Central memory CD4-positive, alpha-beta T cell (primary cell): Measurements from ENCODE around the gene LRG1.

Experiments used
- DNase-seq: peaks from one replicate; pipeline ENCODE4 v3.0.0; 2022

LRG1 gene

DNA sequence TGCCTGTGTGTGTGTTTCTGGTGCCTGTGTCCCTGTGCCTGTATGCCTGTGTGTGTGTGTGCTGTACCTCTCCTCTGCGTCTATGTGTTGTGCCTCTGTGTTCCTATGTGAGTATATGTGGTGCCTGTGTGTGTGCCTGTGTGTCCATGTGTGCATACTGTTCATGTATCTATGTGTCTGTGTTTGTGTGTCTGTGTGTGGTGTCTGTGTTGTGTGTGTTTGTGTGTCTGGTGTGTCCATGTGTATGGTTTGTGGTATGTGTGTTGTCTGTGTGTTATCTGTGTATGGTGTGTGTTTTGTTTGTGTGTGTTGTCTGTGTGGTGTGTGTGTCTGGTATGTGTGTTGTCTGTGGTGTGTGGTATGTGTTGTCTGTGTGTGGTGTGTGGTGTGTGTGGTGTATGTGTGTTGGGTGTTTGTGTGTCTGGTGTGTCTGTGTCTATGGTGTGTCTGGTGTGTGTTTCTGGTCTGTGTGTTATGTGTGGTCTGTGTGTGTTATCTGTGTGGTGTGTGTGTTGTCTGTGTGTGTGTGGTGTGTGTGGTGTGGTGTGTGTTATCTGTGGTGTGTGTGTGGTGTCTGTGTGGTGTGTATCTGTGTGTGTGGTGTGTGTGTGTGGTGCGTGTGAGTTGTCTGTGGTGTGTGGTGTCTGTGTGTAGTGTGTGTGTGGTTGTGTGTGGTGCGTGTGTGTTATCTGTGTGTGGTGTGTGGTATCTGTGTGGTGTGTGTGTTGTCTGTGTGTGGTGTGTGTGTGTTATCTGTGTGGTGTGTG, 47.3 kb downstream of the LRG1 start:
- no peak for DNase-seq

GRCh38 chr19:4491446-4491845, 48.4 kb downstream of the LRG1 start:
- DNase-seq, result no peak

DNA sequence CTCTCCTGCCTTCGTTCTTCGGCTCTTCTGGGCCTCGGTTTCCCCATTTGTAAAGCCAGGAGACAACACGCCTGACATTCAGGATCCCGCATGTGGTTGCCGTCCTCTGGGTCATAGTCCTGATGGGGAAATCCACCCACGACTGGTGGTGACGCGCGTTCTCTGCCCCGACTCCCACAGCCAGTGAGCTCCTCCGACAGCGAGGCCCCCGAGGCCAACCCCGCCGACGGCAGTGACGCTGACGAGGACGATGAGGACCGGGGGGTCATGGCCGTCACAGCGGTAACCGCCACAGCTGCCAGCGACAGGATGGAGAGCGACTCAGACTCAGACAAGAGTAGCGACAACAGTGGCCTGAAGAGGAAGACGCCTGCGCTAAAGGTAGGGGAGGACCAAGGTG, 51.3 kb downstream of the LRG1 start:
- DNase-seq, result no peak

GRCh38 chr19:4487572-4487971, 52.3 kb downstream of the LRG1 start:
- no peak for DNase-seq
